Calu3 (cell line): ENCODE results near the gene MAP2K3. TPM values are rescaled to one million over a fixed set of nuclear protein-coding genes. Genes with fewer than 3 reads are reported as not detected.
"Not testable (repeated sequence)": the region's sequence is repeated elsewhere in the genome, so short reads cannot be mapped to it uniquely, and the experiment has no call there.

ENCODE experiments used
- BruUV-seq: library from RNA; stranded (reverse); fragments of 400-500 nt; replicated peaks from 2 replicates; lab custom pipeline; 2021; lab: Mats Ljungman, UMichigan
- CTCF ChIA-PET: fragments of 300-600 bp; sonication (Branson Sonifier 250); formaldehyde crosslinking; loops from one replicate; lab custom pipeline; 2022; ENCODE audit warnings: antibody characterized with exemption; lab: Charles Lee
- DNase-seq: peaks from one replicate; pipeline ENCODE4 v3.0.0; 2022
- H3K27ac Mint-ChIP-seq: one replicate; pipeline ENCODE4 v1.8.0; 2022; ENCODE audit warnings: mixed read lengths; ENCODE audit not compliant: unreplicated experiment
- H3K27me3 Mint-ChIP-seq: one replicate; pipeline ENCODE4 v1.8.0; 2022; ENCODE audit warnings: mixed read lengths; ENCODE audit not compliant: unreplicated experiment
- H3K36me3 Mint-ChIP-seq: one replicate; pipeline ENCODE4 v1.8.0; 2022; ENCODE audit warnings: mild to moderate bottlenecking, moderate library complexity, mixed read lengths; ENCODE audit not compliant: insufficient read depth, unreplicated experiment
- H3K4me1 Mint-ChIP-seq: one replicate; pipeline ENCODE4 v1.8.0; 2022; ENCODE audit warnings: mild to moderate bottlenecking, low read depth, mixed read lengths; ENCODE audit not compliant: unreplicated experiment
- H3K4me3 Mint-ChIP-seq: one replicate; pipeline ENCODE4 v1.8.0; 2022; ENCODE audit warnings: mild to moderate bottlenecking, low read depth, moderate library complexity, mixed read lengths; ENCODE audit not compliant: unreplicated experiment
- H3K9me3 Mint-ChIP-seq: one replicate; pipeline ENCODE4 v1.8.0; 2022; ENCODE audit warnings: low read depth, mixed read lengths; ENCODE audit not compliant: unreplicated experiment
- CTCF ChIP-seq: fragments of 200-600 bp; IDR thresholded peaks from one replicate; pipeline ENCODE4 v1.8.0; 2022; ENCODE audit warnings: antibody characterized with exemption; ENCODE audit not compliant: unreplicated experiment
- intact Hi-C: fragments of 100-400 bp; cut with micrococcal nuclease; formaldehyde crosslinking; loops from one replicate; pipeline ENCODE4 v1.10.0; 2022; ENCODE audit not compliant: unreplicated experiment
- total RNA-seq: library from RNA; stranded (reverse); gene quantifications from 2 replicates; pipeline ENCODE4 v1.2.3, GENCODE V29; 2022

MAP2K3 gene
- total RNA-seq, 1 experiment from 2014 or later: 93.5 TPM

- H3K9me3 Mint-ChIP-seq, BruUV-seq, DNase-seq, H3K36me3 Mint-ChIP-seq, H3K4me1 Mint-ChIP-seq, intact Hi-C loops, H3K4me3 Mint-ChIP-seq, CTCF ChIA-PET, H3K27me3 Mint-ChIP-seq, H3K27ac Mint-ChIP-seq: not testable (repeated sequence)
These were observed 56.8 kb downstream of the MAP2K3 start for GRCh38 chr17:21341279-21341678.

DNA sequence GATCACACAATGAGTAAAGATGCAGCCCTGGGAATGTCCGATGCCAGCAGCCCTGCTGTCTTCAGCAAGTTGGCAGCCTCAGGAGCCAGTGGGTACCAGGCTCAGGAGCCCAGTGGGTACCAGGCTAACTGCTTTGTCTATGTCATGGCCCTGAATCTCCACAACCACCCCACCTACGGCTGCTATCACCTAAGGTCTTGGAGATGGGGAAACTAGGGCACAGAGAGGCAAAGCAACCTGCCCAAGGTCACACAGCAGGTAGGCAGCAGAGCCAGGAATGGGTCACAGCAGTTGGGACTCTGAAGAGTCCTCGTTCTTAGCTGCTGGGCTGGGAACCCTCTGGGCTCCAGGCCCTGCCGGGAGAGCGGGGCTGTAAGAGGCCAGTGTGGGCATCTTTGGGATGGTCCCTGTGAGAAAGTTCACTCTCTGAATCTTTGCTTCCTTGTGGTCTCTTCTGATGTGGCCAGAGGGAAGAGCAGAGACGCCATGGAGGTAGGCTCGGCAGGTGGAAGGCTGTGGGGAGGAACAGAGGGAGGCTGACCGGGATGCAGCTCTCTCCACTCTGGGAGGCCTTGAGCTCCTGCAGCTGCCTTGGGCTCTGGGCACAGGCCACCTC, 57.5 kb downstream of the MAP2K3 start:
- intact Hi-C loops, H3K27me3 Mint-ChIP-seq, H3K27ac Mint-ChIP-seq, H3K9me3 Mint-ChIP-seq, CTCF ChIA-PET, H3K36me3 Mint-ChIP-seq, H3K4me1 Mint-ChIP-seq, H3K4me3 Mint-ChIP-seq, DNase-seq, BruUV-seq: not testable (repeated sequence)

DNA sequence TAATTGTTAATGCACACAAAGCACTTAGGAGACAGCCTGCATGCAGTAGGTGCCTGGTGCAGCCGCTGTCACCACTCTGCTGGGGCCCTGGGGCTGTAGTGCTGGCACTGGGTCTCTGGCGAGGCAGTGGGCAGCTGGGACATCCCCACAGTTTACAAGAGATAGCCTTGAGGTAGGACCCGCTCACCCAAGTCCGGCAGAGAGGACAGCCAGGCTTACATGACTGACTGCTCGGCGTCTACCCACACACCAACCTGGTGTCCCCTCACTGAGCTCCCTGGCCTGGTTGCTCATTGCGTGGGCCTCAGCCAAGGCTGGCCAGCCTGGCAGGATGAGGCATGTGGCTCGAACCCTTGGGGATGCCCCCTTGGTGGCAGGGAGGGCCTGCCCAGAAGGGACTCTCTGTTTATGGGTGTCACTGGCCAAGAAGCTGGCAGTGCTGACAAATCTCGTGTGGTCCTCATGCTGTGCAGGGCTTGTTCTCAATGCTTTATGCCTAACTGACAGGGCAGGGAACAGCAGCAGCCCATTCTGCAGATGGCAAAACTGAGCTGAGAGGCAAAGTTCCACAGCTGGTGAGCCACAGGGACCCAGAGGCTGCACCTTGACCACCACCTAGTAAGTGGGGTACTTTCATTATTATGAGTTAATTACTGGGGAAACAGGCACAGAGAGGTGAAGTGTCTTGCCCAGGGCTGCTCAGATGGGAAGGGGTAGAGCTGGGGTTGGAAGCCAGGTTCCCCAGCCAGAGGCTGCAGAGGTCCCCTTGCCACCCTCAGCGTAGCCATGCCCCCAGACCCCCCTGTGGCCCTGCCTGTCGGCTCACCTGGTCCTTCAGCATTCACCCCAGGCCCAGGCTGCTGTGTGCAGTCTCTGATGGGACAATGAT, 58.8 kb downstream of the MAP2K3 start:
- intact Hi-C loops, H3K36me3 Mint-ChIP-seq, H3K4me3 Mint-ChIP-seq, DNase-seq, H3K9me3 Mint-ChIP-seq, H3K27ac Mint-ChIP-seq, H3K4me1 Mint-ChIP-seq, BruUV-seq, CTCF ChIA-PET, H3K27me3 Mint-ChIP-seq: not testable (repeated sequence)

DNA sequence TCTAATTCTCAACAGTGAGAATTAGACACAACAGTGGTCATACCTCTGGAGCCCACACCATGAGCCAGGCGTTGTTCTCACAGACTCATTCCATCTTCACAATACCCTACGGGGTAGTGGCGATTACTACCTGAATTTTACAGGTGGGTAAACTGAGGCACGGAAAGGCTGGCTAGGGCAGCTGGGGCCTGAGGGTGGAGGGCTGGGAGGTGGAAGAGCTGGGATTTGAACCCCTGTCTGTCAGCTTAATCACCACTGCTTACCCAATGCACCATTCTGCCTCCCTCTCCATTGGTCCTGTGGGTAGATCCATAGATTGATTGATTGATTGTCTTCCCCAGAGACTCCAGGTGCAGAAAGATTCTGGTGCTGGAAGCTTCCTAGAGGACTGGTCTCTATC, 60.3 kb downstream of the MAP2K3 start:
- H3K27ac Mint-ChIP-seq, CTCF ChIA-PET, BruUV-seq: not testable (repeated sequence)

GRCh38 chr17:21345236-21345635, 60.7 kb downstream of the MAP2K3 start:
- CTCF ChIA-PET: no interaction called here
- H3K36me3 Mint-ChIP-seq: peaks cover 5% of the 10 kb centered on the region

More for the DNA sequence above, 60.3 kb downstream of the MAP2K3 start:
- H3K27me3 Mint-ChIP-seq, H3K36me3 Mint-ChIP-seq, DNase-seq, intact Hi-C loops, H3K9me3 Mint-ChIP-seq, H3K4me1 Mint-ChIP-seq, H3K4me3 Mint-ChIP-seq: not testable (repeated sequence)

GRCh38 chr17:21346107-21346506, 61.6 kb downstream of the MAP2K3 start:
- intact Hi-C loops, H3K27me3 Mint-ChIP-seq, H3K36me3 Mint-ChIP-seq, H3K4me3 Mint-ChIP-seq, CTCF ChIA-PET, H3K9me3 Mint-ChIP-seq, BruUV-seq, DNase-seq, H3K27ac Mint-ChIP-seq, H3K4me1 Mint-ChIP-seq: not testable (repeated sequence)

More at GRCh38 chr17:21345236-21345635, 60.7 kb downstream of the MAP2K3 start:
- Mint-ChIP-seq H3K27me3 (no peaks in the 10 kb centered on the region), H3K27ac (no peak overlapping the region), H3K4me1 (no peaks in the 10 kb centered on the region), H3K9me3 (no peaks in the 10 kb centered on the region), H3K4me3 (no peak overlapping the region)
- intact Hi-C loops: no loop called here
- DNase-seq: no peak
- no peak for TF ChIP-seq CTCF
- BruUV-seq: no TSS peak

GRCh38 chr17:21346651-21347250, 62.2 kb downstream of the MAP2K3 start:
- H3K27me3 Mint-ChIP-seq, H3K9me3 Mint-ChIP-seq, DNase-seq, BruUV-seq, H3K36me3 Mint-ChIP-seq, CTCF ChIA-PET, H3K4me3 Mint-ChIP-seq, intact Hi-C loops, H3K4me1 Mint-ChIP-seq, H3K27ac Mint-ChIP-seq: not testable (repeated sequence)

GRCh38 chr17:21347660-21348059, 63.1 kb downstream of the MAP2K3 start:
- CTCF ChIA-PET, H3K9me3 Mint-ChIP-seq: not testable (repeated sequence)

More at GRCh38 chr17:21347660-21348059, 63.1 kb downstream of the MAP2K3 start:
- DNase-seq, H3K27me3 Mint-ChIP-seq, H3K27ac Mint-ChIP-seq, H3K4me3 Mint-ChIP-seq, BruUV-seq, H3K36me3 Mint-ChIP-seq, intact Hi-C loops, H3K4me1 Mint-ChIP-seq: not testable (repeated sequence)
